ENCODE data around the gene FBXL20.

Gene FBXL20

GRCh38 chr17:39223907-39224777 lies 177.3 kb downstream of the FBXL20 start:
- no peak overlapping the region for H3K4me3 ChIP-seq (ENCODE audit: low read depth, low read length)
- no peak for TF ChIP-seq CTCF (IDR thresholded peaks at IDR 0.05; ENCODE audit: low read depth, low read length)

DNA sequence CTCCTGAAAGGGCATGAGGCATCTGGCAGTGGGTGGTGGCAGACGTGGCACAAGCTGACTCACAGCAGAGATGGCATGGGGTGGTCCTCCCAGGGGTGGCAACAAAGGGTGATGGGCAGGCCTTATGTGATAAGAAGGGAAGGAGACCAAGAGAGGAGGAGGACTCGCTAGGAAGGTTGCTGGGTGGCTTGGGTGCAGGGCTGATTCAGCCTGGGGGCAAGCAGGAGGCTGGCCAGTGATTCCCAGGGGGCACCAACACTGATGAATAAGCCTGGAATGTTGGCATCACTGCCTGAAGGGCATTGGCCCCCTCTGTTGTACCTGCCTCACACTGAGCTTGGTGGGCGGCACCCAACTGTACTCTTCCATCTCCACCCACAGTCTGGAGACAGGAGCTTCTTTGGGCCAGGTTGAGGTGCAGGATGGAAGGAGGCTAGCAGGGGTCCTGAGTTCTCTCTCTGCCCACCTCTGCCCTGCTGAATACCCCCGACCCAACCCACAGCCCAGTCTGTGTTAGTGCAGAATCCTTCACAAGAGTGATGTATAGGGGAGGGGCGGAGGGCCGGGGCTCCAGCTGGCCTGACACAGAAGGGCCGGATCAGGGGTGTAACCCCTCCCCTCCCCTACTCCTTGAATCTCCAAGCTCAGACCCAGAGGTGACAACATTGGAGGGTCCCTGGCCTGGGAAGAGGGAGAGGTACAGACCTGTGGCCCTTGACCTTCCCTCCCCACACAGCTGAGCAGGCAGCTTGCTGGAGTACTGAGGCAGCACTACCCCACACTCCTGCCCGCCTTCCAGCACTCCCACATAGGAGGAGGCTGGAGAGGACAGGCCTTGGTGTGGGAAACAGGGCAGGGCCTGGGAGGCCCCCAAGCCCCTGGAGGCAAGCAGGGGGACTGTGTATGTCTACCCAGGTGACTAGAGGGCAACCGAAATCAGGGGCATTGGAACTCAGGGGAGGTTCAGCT lies 178.3 kb downstream of the FBXL20 start:
- TF ChIP-seq CTCF (IDR thresholded peaks at IDR 0.05; ENCODE audit: low read depth, low read length): no peak
- no peak overlapping the region for H3K4me3 ChIP-seq (ENCODE audit: low read depth, low read length)

DNA sequence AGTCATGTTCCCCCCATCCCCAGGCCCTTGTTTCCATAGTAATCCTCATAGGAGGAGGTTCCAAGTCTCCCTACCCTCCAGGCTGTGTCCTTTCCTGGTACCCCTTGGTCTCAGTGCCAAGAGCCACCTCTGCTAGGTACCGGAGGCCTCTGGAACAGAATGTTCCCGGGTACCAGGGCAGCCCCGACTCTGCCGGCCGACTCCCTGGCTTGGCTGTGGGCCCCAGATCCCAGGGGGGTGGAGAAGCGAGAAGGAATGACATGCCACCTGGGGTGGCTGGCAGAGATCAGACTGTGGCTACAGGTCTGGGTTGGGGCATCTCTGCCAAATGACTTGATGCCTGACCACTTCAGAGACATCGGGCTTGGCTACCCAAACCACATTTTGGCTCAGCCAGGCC lies 179.3 kb downstream of the FBXL20 start:
- TF ChIP-seq CTCF (IDR thresholded peaks at IDR 0.05; ENCODE audit: low read depth, low read length): no peak
- H3K4me3 ChIP-seq (ENCODE audit: low read depth, low read length): no peak overlapping the region

DNA sequence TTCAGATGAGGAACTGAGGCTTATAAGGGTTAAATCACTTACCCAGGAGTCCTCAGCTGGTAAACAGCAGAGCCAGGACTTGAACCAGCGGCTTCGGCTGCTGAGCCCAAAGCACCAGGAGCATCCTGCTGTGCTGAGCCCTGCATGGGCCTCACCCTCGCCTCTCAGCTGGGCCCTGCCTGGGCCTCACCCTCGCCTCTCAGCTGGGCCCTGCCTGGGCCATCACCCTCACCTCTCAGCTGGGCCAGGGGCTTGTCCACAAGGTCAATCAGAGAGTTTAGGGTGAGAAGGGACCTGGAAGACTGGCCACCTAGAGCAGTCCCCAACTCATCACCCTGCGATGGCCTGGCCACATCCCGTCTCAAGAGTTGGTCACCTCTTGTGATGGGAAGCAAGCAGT lies 179.9 kb downstream of the FBXL20 start:
- H3K4me3 ChIP-seq (ENCODE audit: low read depth, low read length): no peak overlapping the region
- no peak for TF ChIP-seq CTCF (IDR thresholded peaks at IDR 0.05; ENCODE audit: low read depth, low read length)

DNA sequence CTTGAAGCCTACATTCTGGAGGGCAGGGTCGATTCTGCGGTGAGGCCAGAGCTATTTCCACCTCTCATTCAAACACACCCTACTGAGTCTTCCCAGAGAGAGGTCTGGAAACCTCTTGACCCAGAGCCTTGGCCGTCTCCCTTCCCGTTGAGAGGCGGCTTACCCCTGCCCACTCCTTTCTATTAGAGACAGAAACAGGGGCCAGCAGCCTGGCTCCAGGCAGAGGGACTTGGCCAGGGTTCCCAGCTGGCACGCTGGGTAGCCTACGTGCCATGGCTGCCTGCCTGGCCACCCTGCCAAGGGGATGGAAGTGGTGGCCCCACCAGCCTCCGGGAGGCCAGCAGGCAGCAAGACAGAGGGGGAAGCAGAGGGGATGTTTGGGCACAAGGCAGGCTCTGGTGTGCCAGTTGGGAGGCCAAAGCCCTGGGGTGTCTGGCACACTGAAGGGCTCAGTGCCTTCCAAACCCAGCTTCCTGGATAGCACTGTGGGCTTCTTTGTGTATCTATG lies 181.7 kb downstream of the FBXL20 start:
- no peak for TF ChIP-seq CTCF (IDR thresholded peaks at IDR 0.05; ENCODE audit: low read depth, low read length)
- no peak overlapping the region for H3K4me3 ChIP-seq (ENCODE audit: low read depth, low read length)

GRCh38 chr17:39218906-39219305 lies 182.5 kb downstream of the FBXL20 start:
- TF ChIP-seq CTCF (IDR thresholded peaks at IDR 0.05; ENCODE audit: low read depth, low read length): no peak
- no peak overlapping the region for H3K4me3 ChIP-seq (ENCODE audit: low read depth, low read length)

All from WI38 (cell line).